Smooth muscle cell (in vitro differentiated cells): Measurements from ENCODE around the gene RAB8B. TPM values are rescaled to one million over a fixed set of nuclear protein-coding genes. Genes with fewer than 3 reads are reported as not detected.

ENCODE experiments used
- DNase-seq: peaks from one replicate; lab custom pipeline; 2025; ENCODE audit not compliant: unreplicated experiment; lab: John Stamatoyannopoulos, UW
- H2AFZ ChIP-seq: fragments of 200-600 bp; sonication (generic); 2 replicates; pipeline ENCODE4 v1.6.0; 2016; ENCODE audit warnings: antibody characterized with exemption, low read depth, mild to moderate bottlenecking
- H3F3A ChIP-seq: fragments of 200-600 bp; sonication (generic); 2 replicates; pipeline ENCODE4 v1.6.0; 2017; ENCODE audit warnings: antibody characterized with exemption, low read depth
- H3K27ac ChIP-seq: fragments of 200-600 bp; sonication (generic); 2 replicates; pipeline ENCODE4 v1.5.1; 2016; ENCODE audit warnings: low read depth, mild to moderate bottlenecking
- H3K27me3 ChIP-seq: fragments of 200-600 bp; sonication (generic); 2 replicates; pipeline ENCODE4 v1.6.1; 2016; ENCODE audit warnings: low read depth, mild to moderate bottlenecking
- H3K36me3 ChIP-seq: fragments of 200-600 bp; sonication (generic); 2 replicates; pipeline ENCODE4 v1.5.1; 2016; ENCODE audit warnings: low read depth
- H3K4me1 ChIP-seq: fragments of 200-600 bp; sonication (generic); 2 replicates; pipeline ENCODE4 v1.5.1; 2016; ENCODE audit warnings: low read depth
- H3K4me2 ChIP-seq: fragments of 200-600 bp; sonication (generic); 2 replicates; pipeline ENCODE4 v1.6.0; 2016; ENCODE audit warnings: mild to moderate bottlenecking
- H3K4me3 ChIP-seq: fragments of 200-600 bp; sonication (generic); 2 replicates; pipeline ENCODE4 v1.5.1; 2016; ENCODE audit warnings: mild to moderate bottlenecking
- H3K79me2 ChIP-seq: fragments of 200-600 bp; sonication (generic); 2 replicates; pipeline ENCODE4 v1.6.0; 2016; ENCODE audit warnings: low read depth, mild to moderate bottlenecking
- H3K9ac ChIP-seq: fragments of 200-600 bp; sonication (generic); 2 replicates; pipeline ENCODE4 v1.6.0; 2016; ENCODE audit warnings: low read depth
- H3K9me3 ChIP-seq: fragments of 200-600 bp; sonication (generic); replicated peaks from 2 replicates; pipeline ENCODE4 v1.5.1; 2016; ENCODE audit warnings: low read depth
- H4K20me1 ChIP-seq: fragments of 200-600 bp; sonication (generic); 2 replicates; pipeline ENCODE4 v1.6.0; 2016; ENCODE audit warnings: low read depth
- WGBS: methylation state at CpG from one replicate; pipeline ENCODE4 v1.1.7; 2016; ENCODE audit warnings: low lambda C conversion rate; 5-methylcytosine and 5-hydroxymethylcytosine counted together
- polyA plus RNA-seq: library from polyadenylated mRNA; unstranded; fragments of >200 nt; fragmentation: Nextera tagmentation; extraction: Ambion mirVana; gene quantifications from 2 replicates; pipeline ENCODE4 v1.2.1, GENCODE V29; 2016
- total RNA-seq: library from RNA; depleted of rRNA; stranded (reverse); fragments of >200 nt; gene quantifications from 2 replicates; pipeline ENCODE4 v1.2.3, GENCODE V29; 2014
- TF ChIP-seq, protein P1 (sequence below): fragments of 200-600 bp; sonication (generic); IDR thresholded peaks from 2 replicates; pipeline ENCODE4 v1.5.1; 2017; ENCODE audit warnings: borderline replicate concordance, mild to moderate bottlenecking, antibody characterized with exemption; ENCODE audit not compliant: insufficient read depth, poor library complexity, severe bottlenecking

RAB8B gene
- total and polyA plus RNA-seq, 2 experiments from 2014 or later = 11.5 to 34.7 TPM

DNA sequence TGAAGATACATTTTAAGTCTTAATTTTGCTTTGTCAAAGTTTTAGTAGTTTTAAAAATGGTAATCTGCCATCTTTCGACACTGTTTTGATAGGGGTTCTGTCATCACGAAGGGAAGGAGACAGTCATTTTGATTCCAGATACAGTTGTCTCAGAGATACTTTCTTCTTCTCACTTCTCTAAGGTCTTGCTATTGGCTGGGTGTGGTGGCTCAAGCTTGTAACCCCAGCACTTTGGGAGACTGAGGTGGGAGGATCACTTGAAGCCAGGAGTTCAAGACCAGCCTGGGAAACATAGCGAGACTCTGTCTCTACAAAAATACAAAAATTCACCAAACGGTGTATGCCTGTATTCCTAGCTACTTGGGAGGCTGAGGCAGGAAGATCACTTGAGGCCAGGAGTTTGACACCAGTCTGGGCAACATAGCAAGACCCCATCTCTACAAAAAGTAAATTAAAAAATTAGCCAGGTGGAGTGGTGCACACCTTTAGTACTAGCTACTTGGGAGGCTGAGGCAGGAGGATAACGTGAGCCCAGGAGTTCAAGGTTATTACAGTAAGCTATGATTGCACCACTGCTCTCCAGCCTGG is 3.3 kb downstream of the RAB8B start:
- H3K4me1 ChIP-seq = peaks cover 49% of the 10 kb centered on the region
- 93% methylated on average over 5 of the region's 5 CpGs for WGBS
- TF ChIP-seq, protein P1, sequence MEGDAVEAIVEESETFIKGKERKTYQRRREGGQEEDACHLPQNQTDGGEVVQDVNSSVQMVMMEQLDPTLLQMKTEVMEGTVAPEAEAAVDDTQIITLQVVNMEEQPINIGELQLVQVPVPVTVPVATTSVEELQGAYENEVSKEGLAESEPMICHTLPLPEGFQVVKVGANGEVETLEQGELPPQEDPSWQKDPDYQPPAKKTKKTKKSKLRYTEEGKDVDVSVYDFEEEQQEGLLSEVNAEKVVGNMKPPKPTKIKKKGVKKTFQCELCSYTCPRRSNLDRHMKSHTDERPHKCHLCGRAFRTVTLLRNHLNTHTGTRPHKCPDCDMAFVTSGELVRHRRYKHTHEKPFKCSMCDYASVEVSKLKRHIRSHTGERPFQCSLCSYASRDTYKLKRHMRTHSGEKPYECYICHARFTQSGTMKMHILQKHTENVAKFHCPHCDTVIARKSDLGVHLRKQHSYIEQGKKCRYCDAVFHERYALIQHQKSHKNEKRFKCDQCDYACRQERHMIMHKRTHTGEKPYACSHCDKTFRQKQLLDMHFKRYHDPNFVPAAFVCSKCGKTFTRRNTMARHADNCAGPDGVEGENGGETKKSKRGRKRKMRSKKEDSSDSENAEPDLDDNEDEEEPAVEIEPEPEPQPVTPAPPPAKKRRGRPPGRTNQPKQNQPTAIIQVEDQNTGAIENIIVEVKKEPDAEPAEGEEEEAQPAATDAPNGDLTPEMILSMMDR = no peak
- no peak overlapping the region for H2AFZ ChIP-seq
- no peaks in the 10 kb centered on the region for H3K36me3 ChIP-seq
- H3K9ac ChIP-seq = no peak overlapping the region
- H3K27me3 ChIP-seq = no peaks in the 10 kb centered on the region
- H3F3A ChIP-seq = no peaks in the 10 kb centered on the region
- no peak overlapping the region for H3K4me2 ChIP-seq
- no peak for DNase-seq
- H3K27ac ChIP-seq = no peak overlapping the region
- H3K9me3 ChIP-seq = no peaks in the 10 kb centered on the region
- H3K79me2 ChIP-seq = peaks cover 46% of the 10 kb centered on the region
- peaks cover 42% of the 10 kb centered on the region for H4K20me1 ChIP-seq
- no peak overlapping the region for H3K4me3 ChIP-seq

DNA sequence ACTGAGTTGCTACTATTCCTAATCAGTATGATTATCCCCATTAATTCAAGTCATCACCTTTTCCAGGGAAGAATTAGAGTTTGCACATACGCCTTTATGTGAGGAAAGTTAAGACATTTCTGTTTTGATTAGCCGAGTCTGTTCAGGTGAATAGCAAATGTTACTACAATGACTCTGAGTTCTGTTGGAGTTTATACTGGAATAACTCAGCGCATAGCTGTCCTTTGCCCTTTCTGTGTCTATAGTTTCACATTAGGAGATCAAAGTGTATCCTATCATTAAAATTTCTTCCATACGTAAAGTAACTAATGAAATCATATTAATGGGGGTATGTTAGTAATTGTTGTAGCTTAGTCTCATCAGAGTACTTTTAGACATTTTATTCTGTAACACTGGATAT is 4.9 kb downstream of the RAB8B start:
- Histone ChIP-seq H3K9me3 (no peaks in the 10 kb centered on the region), H3K79me2 (peaks cover 46% of the 10 kb centered on the region), H3K4me2 (peak overlapping the region; percentile 29), H3K27me3 (no peaks in the 10 kb centered on the region), H3K4me3 (no peak overlapping the region), H3K27ac (no peak overlapping the region), H3K36me3 (no peaks in the 10 kb centered on the region), H3K9ac (no peak overlapping the region), H2AFZ (no peak overlapping the region), H3F3A (no peaks in the 10 kb centered on the region), H3K4me1 (peaks cover 49% of the 10 kb centered on the region), H4K20me1 (peaks cover 55% of the 10 kb centered on the region)
- DNase-seq = no peak
- WGBS = 94% methylated on average over 4 of the region's 4 CpGs
- TF ChIP-seq, protein P1 = no peak

DNA sequence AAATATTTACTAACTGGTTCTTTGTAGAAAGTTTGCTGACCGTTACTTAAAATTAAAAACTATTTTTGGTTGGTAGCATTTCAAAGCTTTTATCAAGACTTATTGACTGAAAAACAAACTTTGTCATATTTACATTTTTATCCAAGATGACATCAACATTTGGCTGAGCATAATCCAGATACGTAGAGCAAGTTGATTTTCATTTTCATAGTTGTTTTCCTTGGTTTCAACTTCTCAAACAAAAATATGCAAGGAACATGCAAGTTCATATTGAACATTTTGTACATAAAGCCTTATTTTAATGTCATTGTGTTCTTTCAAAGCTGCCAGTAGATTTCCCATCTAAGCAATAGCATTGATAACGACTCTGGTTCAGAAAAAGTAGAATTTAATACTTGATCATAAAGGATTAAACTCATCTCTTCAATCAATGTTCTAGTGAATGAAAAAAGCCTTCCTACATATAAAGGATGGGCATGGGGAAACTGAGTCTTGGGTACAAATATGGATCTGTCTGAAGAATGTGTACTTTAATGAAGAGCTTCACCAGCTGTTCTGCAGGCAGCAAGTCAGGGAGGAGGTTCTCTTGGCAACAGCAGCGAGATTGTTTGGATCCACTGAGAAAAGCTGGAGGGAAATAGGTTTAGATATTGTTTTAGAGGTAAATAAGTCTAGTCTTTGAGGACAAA is 5.6 kb downstream of the RAB8B start:
- no peak overlapping the region for H3K27ac ChIP-seq
- H3K27me3 ChIP-seq = no peaks in the 10 kb centered on the region
- no peak overlapping the region for H3K9ac ChIP-seq
- no peaks in the 10 kb centered on the region for H3K36me3 ChIP-seq
- peaks cover 53% of the 10 kb centered on the region for H3K79me2 ChIP-seq
- H3K4me3 ChIP-seq = no peak overlapping the region
- H3K4me1 ChIP-seq = peaks cover 50% of the 10 kb centered on the region
- no peaks in the 10 kb centered on the region for H3K9me3 ChIP-seq
- TF ChIP-seq, protein P1 = no peak
- H4K20me1 ChIP-seq = peaks cover 61% of the 10 kb centered on the region
- no peak overlapping the region for H2AFZ ChIP-seq
- no peaks in the 10 kb centered on the region for H3F3A ChIP-seq
- 94% methylated on average over 4 of the region's 4 CpGs for WGBS
- no peak overlapping the region for H3K4me2 ChIP-seq
- DNase-seq = no peak

DNA sequence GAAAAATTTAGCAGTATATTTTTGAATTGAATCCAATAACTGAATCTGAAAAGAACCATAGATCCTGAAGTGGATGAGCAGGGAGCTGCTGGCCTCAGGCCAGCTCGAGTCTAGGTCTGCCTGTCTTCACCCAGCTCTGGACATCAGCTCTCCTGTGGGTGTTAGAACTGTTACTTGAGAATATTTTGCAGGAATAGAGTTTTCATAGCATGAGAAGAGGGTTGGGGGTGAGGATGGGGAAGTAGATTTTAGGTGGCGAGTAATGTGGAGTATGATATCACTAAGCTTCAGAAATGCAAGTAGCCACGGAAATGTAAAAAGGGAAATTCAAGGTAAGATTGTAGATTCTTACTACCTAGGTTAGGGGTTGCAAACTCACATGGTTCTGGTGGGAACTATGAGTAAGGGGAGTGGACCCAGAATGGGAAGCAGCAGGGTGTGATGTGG is 6.2 kb downstream of the RAB8B start:
- no peaks in the 10 kb centered on the region for H3K36me3 ChIP-seq
- H4K20me1 ChIP-seq = peaks cover 65% of the 10 kb centered on the region
- no peak overlapping the region for H3K4me3 ChIP-seq
- H3F3A ChIP-seq = no peaks in the 10 kb centered on the region
- H3K9ac ChIP-seq = no peak overlapping the region
- peaks cover 57% of the 10 kb centered on the region for H3K79me2 ChIP-seq
- no peaks in the 10 kb centered on the region for H3K9me3 ChIP-seq
- TF ChIP-seq, protein P1 = no peak
- H2AFZ ChIP-seq = no peak overlapping the region
- no peak overlapping the region for H3K4me2 ChIP-seq
- WGBS = 93% methylated on average over 3 of the region's 3 CpGs
- peaks cover 48% of the 10 kb centered on the region for H3K4me1 ChIP-seq
- no peaks in the 10 kb centered on the region for H3K27me3 ChIP-seq
- no peak overlapping the region for H3K27ac ChIP-seq
- no peak for DNase-seq
